Endothelial cell of umbilical vein (primary cell): ENCODE measurements around the gene LIPG. TPM values are rescaled to one million over a fixed set of nuclear protein-coding genes. Genes with fewer than 3 reads are reported as not detected.
"Not testable (repeated sequence)": the region's sequence is repeated elsewhere in the genome, so short reads cannot be mapped to it uniquely, and the experiment has no call there.

ENCODE experiments used
- BruUV-seq: library from RNA; stranded (reverse); fragments of 400-500 nt; replicated peaks from 2 replicates; lab custom pipeline; 2021; lab: Mats Ljungman, UMichigan
- CTCF ChIA-PET: fragments of 300-600, 350-600 bp; sonication (Branson Sonifier 250); formaldehyde crosslinking; loops from one replicate; lab custom pipeline; 2021; ENCODE audit warnings: antibody characterized with exemption, inconsistent platforms; lab: Charles Lee
- POLR2A ChIA-PET: fragments of 300-600, 350-600 bp; sonication (Branson Sonifier 250); formaldehyde crosslinking; loops from one replicate; lab custom pipeline; 2021; ENCODE audit warnings: antibody characterized with exemption, inconsistent platforms; lab: Charles Lee
- DNase-seq: peaks from one replicate; pipeline ENCODE4 v3.0.0-alpha.2; 2011; ENCODE audit warnings: low read depth, low spot score
- FAIRE-seq: peaks from 2 replicates; lab custom pipeline; 2011; peaks lifted over from hg19 to GRCh38; lab: Jason Lieb, UNC
- H2AFZ ChIP-seq: 2 replicates; pipeline ENCODE4 v1.6.0; 2012; ENCODE audit warnings: low read depth, low read length, control low read depth, inconsistent platforms
- H3K27ac ChIP-seq: 2 replicates; pipeline ENCODE4 v1.5.1; 2011; ENCODE audit warnings: low read depth, mild to moderate bottlenecking, control low read depth, low read length, moderate library complexity; ENCODE audit not compliant: insufficient read depth
- H3K27me3 ChIP-seq, 2 experiments: 2 replicates each; pipeline versions ENCODE4 v1.6.0 to v1.6.1; 2011; ENCODE audit warnings: low read length in 2 of 2, mixed read lengths in 1 of 2; ENCODE audit not compliant: control insufficient read depth in 2 of 2, insufficient read depth in 2 of 2
- H3K36me3 ChIP-seq, 2 experiments: 2 replicates in 1 of 2; 3 replicates in 1 of 2; pipeline ENCODE4 v1.5.1; 2011; ENCODE audit warnings: low read length in 2 of 2, mild to moderate bottlenecking in 1 of 2, moderate library complexity in 1 of 2; ENCODE audit not compliant: control insufficient read depth in 2 of 2, insufficient read depth in 2 of 2; ENCODE audit errors: extremely low read depth in 1 of 2
- H3K4me1 ChIP-seq: 3 replicates; pipeline ENCODE4 v1.5.1; 2011; ENCODE audit warnings: mild to moderate bottlenecking, low read length; ENCODE audit not compliant: control insufficient read depth, insufficient read depth; ENCODE audit errors: extremely low read depth
- H3K4me2 ChIP-seq: 2 replicates; pipeline ENCODE4 v1.6.1; 2011; ENCODE audit warnings: low read length, control low read depth, mixed read lengths; ENCODE audit not compliant: insufficient read depth
- H3K4me3 ChIP-seq, 3 experiments: fragments of 200-600 bp in 1 of 3; sonication (generic), shearing (Covaris generic) in 1 of 3; replicated peaks in 1 of 3; 2 replicates each; pipeline ENCODE4 v1.5.1; 2011 to 2016; ENCODE audit warnings: control low read depth in 3 of 3, low read length in 3 of 3, mild to moderate bottlenecking in 2 of 3, inconsistent platforms in 1 of 3, low read depth in 1 of 3, moderate library complexity in 1 of 3; ENCODE audit not compliant: insufficient read depth in 1 of 3
- H3K79me2 ChIP-seq: 2 replicates; pipeline ENCODE4 v1.6.0; 2012; ENCODE audit warnings: low read length, inconsistent platforms; ENCODE audit not compliant: control insufficient read depth, insufficient read depth
- H3K9ac ChIP-seq: replicated peaks from 2 replicates; pipeline ENCODE3; 2011; ENCODE audit warnings: low read length, control low read depth; ENCODE audit not compliant: insufficient read depth; ENCODE audit errors: extremely low read depth
- H3K9me1 ChIP-seq: replicated peaks from 3 replicates; pipeline ENCODE4 v1.6.0; 2011; ENCODE audit warnings: mild to moderate bottlenecking, low read length; ENCODE audit not compliant: control insufficient read depth, insufficient read depth; ENCODE audit errors: extremely low read depth
- H3K9me3 ChIP-seq: replicated peaks from 2 replicates; pipeline ENCODE4 v1.5.1; 2012; ENCODE audit warnings: low read length, inconsistent platforms; ENCODE audit not compliant: control insufficient read depth, insufficient read depth
- H4K20me1 ChIP-seq: replicated peaks from 2 replicates; pipeline ENCODE3; 2011; ENCODE audit warnings: mild to moderate bottlenecking, low read length; ENCODE audit not compliant: control insufficient read depth, insufficient read depth; ENCODE audit errors: extremely low read depth
- EZH2 ChIP-seq: IDR thresholded peaks from 2 replicates; pipeline ENCODE4 v1.6.1; 2012; ENCODE audit warnings: borderline replicate concordance, low read depth, mild to moderate bottlenecking, moderate library complexity, low read length, inconsistent platforms; ENCODE audit not compliant: severe bottlenecking
- FOS ChIP-seq: IDR thresholded peaks from 2 replicates; pipeline ENCODE4 v1.6.1; 2011; ENCODE audit warnings: mild to moderate bottlenecking, low read length, moderate library complexity, borderline replicate concordance; ENCODE audit not compliant: insufficient read depth
- GATA2 ChIP-seq: IDR thresholded peaks from 2 replicates; pipeline ENCODE4 v1.7.0; 2011; ENCODE audit warnings: low read depth, mild to moderate bottlenecking, moderate library complexity, mixed read lengths, low read length; ENCODE audit not compliant: insufficient read length, insufficient read depth
- JUN ChIP-seq: IDR thresholded peaks from 2 replicates; pipeline ENCODE4 v1.6.1; 2011; ENCODE audit warnings: borderline replicate concordance, low read depth; ENCODE audit not compliant: insufficient read length, insufficient read depth
- MYC ChIP-seq: IDR thresholded peaks from one replicate; pipeline ENCODE4 v1.6.1; 2011; ENCODE audit warnings: mild to moderate bottlenecking, low read depth, low read length
- POLR2A ChIP-seq: IDR thresholded peaks from 2 replicates; pipeline ENCODE4 v1.6.1; 2012; ENCODE audit warnings: low read depth, mild to moderate bottlenecking, control low read depth, low read length
- POLR2AphosphoS5 ChIP-seq: IDR thresholded peaks from 2 replicates; pipeline ENCODE4 v1.6.1; 2012; ENCODE audit warnings: low read depth, mild to moderate bottlenecking, control low read depth, low read length, moderate library complexity; ENCODE audit not compliant: insufficient read depth
- dilution Hi-C: fragments of 300-500 bp; cut with MboI; formaldehyde crosslinking; loops from one replicate; pipeline ENCODE4 v1.15.0; 2019; ENCODE audit warnings: low sequenced_read_pairs; ENCODE audit not compliant: extremely low pct_ligation_motif_present
- intact Hi-C: fragments of 100-400 bp; cut with micrococcal nuclease; formaldehyde crosslinking; loops from one replicate; pipeline ENCODE4 v1.10.0; 2022
- polyA plus RNA-seq, 4 experiments: library from polyadenylated mRNA; depleted of rRNA in 3 of 4; stranded (reverse) in 3 of 4; unstranded in 1 of 4; fragments of >200 nt; gene quantifications; 2 replicates each; pipeline versions ENCODE4 v1.2.1 to v1.2.3, GENCODE V29; 2011 to 2012; ENCODE audit warnings: missing spikeins in 1 of 4
- total RNA-seq: library from RNA; stranded (reverse); gene quantifications from 2 replicates; pipeline ENCODE4 v1.2.3, GENCODE V29; 2021
- TF ChIP-seq, protein P1 (sequence below), 2 donors: IDR thresholded peaks; 1 replicate in 1 of 2; 2 replicates in 1 of 2; pipeline ENCODE4 v1.5.1; 2011; ENCODE audit warnings: low read length in 2 of 2, mild to moderate bottlenecking in 2 of 2, moderate library complexity in 2 of 2, control low read depth in 1 of 2, inconsistent platforms in 1 of 2, low read depth in 1 of 2; ENCODE audit not compliant: insufficient read depth in 1 of 2; ENCODE audit errors: extremely low read depth in 1 of 2
- TF ChIP-seq, protein P2 (sequence below): IDR thresholded peaks from 2 replicates; pipeline ENCODE4 v1.6.1; 2011; ENCODE audit not compliant: insufficient read depth, insufficient read length

LIPG gene
- total and polyA plus RNA-seq, 2 donors (not counting 3 experiments of a cell fraction or from before 2014, with no cell fraction given) = 80.6 to 86.3 TPM

DNA sequence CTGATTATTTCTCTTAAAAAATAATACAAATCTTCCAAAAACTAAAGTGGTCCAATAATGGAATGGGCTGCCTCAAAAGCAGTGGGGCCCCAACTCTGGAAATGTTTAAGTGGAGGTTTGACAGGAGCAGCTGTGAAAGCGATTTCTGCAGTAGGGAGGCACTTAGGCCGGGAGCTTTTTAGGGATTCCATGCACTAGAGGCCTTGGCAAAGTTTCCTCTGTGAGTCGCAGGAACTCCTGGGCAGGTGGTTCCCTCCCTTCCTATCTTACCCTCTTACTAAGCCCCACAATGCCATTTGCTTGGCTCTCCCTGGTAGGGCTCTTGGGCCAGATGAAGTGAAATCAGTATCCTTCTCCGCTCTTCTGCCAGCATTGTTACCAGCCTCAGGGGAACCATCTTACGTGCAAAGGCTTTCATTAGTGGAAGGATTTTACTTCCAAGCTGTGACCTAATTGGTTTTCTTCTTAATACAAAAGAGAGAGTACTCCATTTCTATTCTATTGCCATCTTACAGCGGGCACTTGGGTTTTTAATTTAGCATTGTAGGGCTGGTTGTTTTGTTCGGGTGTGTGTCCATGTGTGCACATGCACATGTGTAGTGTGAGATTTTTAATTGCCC, 40.5 kb upstream of the LIPG start:
- Histone ChIP-seq H3K27me3 (no peaks in the 10 kb centered on the region), H2AFZ (no peak overlapping the region), H3K9me1 (no peaks in the 10 kb centered on the region), H3K36me3 (no peaks in the 10 kb centered on the region), H3K9ac (no peak overlapping the region), H3K4me1 (no peaks in the 10 kb centered on the region), H3K79me2 (no peaks in the 10 kb centered on the region), H3K4me3 (no peak overlapping the region), H4K20me1 (no peaks in the 10 kb centered on the region), H3K9me3 (no peaks in the 10 kb centered on the region), H3K27ac (no peak overlapping the region), H3K4me2 (no peak overlapping the region)
- BruUV-seq = no TSS peak
- intact Hi-C loops = no loop called here
- no peak for TF ChIP-seq POLR2A
- TF ChIP-seq JUN = no peak
- TF ChIP-seq EZH2 = no peak
- TF ChIP-seq, protein P1, sequence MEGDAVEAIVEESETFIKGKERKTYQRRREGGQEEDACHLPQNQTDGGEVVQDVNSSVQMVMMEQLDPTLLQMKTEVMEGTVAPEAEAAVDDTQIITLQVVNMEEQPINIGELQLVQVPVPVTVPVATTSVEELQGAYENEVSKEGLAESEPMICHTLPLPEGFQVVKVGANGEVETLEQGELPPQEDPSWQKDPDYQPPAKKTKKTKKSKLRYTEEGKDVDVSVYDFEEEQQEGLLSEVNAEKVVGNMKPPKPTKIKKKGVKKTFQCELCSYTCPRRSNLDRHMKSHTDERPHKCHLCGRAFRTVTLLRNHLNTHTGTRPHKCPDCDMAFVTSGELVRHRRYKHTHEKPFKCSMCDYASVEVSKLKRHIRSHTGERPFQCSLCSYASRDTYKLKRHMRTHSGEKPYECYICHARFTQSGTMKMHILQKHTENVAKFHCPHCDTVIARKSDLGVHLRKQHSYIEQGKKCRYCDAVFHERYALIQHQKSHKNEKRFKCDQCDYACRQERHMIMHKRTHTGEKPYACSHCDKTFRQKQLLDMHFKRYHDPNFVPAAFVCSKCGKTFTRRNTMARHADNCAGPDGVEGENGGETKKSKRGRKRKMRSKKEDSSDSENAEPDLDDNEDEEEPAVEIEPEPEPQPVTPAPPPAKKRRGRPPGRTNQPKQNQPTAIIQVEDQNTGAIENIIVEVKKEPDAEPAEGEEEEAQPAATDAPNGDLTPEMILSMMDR (IDR thresholded peaks at IDR 0.05; ENCODE audit: extremely low read depth in 1 of 2, insufficient read depth in 1 of 2, low read depth in 1 of 2, low read length in 2 of 2) = no peak
- no peak for TF ChIP-seq MYC
- TF ChIP-seq FOS = no peak
- TF ChIP-seq, protein P2, sequence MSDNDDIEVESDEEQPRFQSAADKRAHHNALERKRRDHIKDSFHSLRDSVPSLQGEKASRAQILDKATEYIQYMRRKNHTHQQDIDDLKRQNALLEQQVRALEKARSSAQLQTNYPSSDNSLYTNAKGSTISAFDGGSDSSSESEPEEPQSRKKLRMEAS = no peak
- no peak for TF ChIP-seq GATA2
- TF ChIP-seq POLR2AphosphoS5 = no peak
- POLR2A ChIA-PET = no interaction called here
- FAIRE-seq (no peak), DNase-seq (no peak)
- CTCF ChIA-PET = no interaction called here
- dilution Hi-C loops = loop anchor here (25.0 kb wide), 1 partner anchor 341 kb away; no protein-coding TSS in a partner anchor

DNA sequence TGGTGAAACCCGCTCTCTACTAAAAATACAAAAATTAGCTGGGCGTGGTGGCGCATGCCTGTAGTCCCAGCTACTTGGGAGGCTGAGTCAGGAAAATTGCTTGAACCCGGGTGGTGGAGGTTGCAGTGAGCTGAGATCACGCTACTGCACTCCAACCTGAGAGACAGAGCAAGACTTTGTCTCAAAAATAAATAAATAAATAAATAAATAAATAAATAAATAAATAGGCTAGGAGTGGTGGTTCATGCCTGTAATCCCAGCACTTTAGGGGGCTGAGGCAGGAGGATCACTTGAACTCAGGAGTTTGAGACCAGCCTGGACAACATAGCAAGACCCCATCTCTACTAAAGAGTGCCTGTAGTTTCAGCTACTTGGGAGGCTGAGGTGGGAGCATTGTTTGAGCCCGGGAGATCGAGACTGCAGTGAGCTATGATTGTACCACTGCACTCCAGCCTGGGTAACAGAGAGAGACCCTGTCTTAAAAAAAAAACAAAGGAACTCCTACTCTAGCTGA, 38.2 kb upstream of the LIPG start:
- H3K79me2 ChIP-seq, POLR2A ChIA-PET, FAIRE-seq, H3K36me3 ChIP-seq, H3K4me1 ChIP-seq, H2AFZ ChIP-seq, H3K4me3 ChIP-seq, DNase-seq, H3K9me1 ChIP-seq, H3K9ac ChIP-seq, H3K9me3 ChIP-seq, H4K20me1 ChIP-seq, H3K4me2 ChIP-seq, H3K27me3 ChIP-seq, BruUV-seq, H3K27ac ChIP-seq, intact Hi-C loops: not testable (repeated sequence)
- dilution Hi-C loops = loop anchor here (25.0 kb wide), 1 partner anchor 339 kb away; no protein-coding TSS in a partner anchor
- CTCF ChIA-PET = interaction anchor here (0.9 to 2.8 kb wide), 4 partner anchors 9 to 335 kb away, joined by 3 to 14 read pairs (median 6); no protein-coding TSS in a partner anchor
